Keratinocyte (primary cell): ENCODE measurements around the gene USH2A. TPM values are rescaled to one million over a fixed set of nuclear protein-coding genes. Genes with fewer than 3 reads are reported as not detected.

Source experiments
- DNase-seq: peaks from one replicate; pipeline ENCODE4 v3.0.0-alpha.2; 2011; ENCODE audit warnings: low read depth, missing footprints, low spot score
- FAIRE-seq: peaks from 2 replicates; lab custom pipeline; 2011; peaks lifted over from hg19 to GRCh38; lab: Jason Lieb, UNC
- H2AFZ ChIP-seq: 2 replicates; pipeline ENCODE4 v1.6.0; 2012; ENCODE audit warnings: low read length, control low read depth, inconsistent platforms; ENCODE audit not compliant: control insufficient read depth
- H3K27ac ChIP-seq: 2 replicates; pipeline ENCODE4 v1.5.1; 2011; ENCODE audit warnings: low read length; ENCODE audit not compliant: control insufficient read depth, insufficient read depth
- H3K27me3 ChIP-seq: 3 replicates; pipeline ENCODE4 v1.6.0; 2011; ENCODE audit warnings: low read length; ENCODE audit not compliant: control insufficient read depth, insufficient read depth; ENCODE audit errors: extremely low read depth
- H3K36me3 ChIP-seq, 2 experiments: 2 replicates in 1 of 2; 3 replicates in 1 of 2; pipeline ENCODE4 v1.5.1; 2011; ENCODE audit warnings: low read length in 2 of 2, mild to moderate bottlenecking in 1 of 2; ENCODE audit not compliant: control insufficient read depth in 2 of 2, insufficient read depth in 2 of 2; ENCODE audit errors: extremely low read depth in 1 of 2
- H3K4me1 ChIP-seq: 3 replicates; pipeline ENCODE4 v1.5.1; 2011; ENCODE audit warnings: low read length; ENCODE audit not compliant: control insufficient read depth, insufficient read depth; ENCODE audit errors: extremely low read depth
- H3K4me2 ChIP-seq: 3 replicates; pipeline ENCODE4 v1.6.0; 2011; ENCODE audit warnings: low read depth, low read length; ENCODE audit not compliant: control insufficient read depth, insufficient read depth; ENCODE audit errors: extremely low read depth
- H3K4me3 ChIP-seq, 3 experiments: fragments of 200-600 bp in 1 of 3; sonication (generic) in 1 of 3; 2 replicates in 2 of 3; 3 replicates in 1 of 3; pipeline ENCODE4 v1.5.1; 2011 to 2016; ENCODE audit warnings: low read length in 3 of 3, mild to moderate bottlenecking in 3 of 3, control low read depth in 2 of 3, inconsistent platforms in 1 of 3, low read depth in 1 of 3, mixed read lengths in 1 of 3, mixed run types in 1 of 3, moderate library complexity in 1 of 3; ENCODE audit not compliant: control insufficient read depth in 2 of 3, insufficient read depth in 2 of 3; ENCODE audit errors: extremely low read depth in 1 of 3
- H3K79me2 ChIP-seq: 2 replicates; pipeline ENCODE4 v1.6.0; 2012; ENCODE audit warnings: low read length; ENCODE audit not compliant: control insufficient read depth, insufficient read depth
- H3K9ac ChIP-seq: 3 replicates; pipeline ENCODE4 v1.6.0; 2011; ENCODE audit warnings: low read length; ENCODE audit not compliant: control insufficient read depth, insufficient read depth; ENCODE audit errors: extremely low read depth
- H3K9me1 ChIP-seq: 3 replicates; pipeline ENCODE4 v1.6.0; 2011; ENCODE audit warnings: low read length; ENCODE audit not compliant: control insufficient read depth, insufficient read depth; ENCODE audit errors: extremely low read depth
- H3K9me3 ChIP-seq: 2 replicates; pipeline ENCODE4 v1.5.1; 2012; ENCODE audit warnings: low read depth, low read length; ENCODE audit not compliant: control insufficient read depth
- H4K20me1 ChIP-seq: 3 replicates; pipeline ENCODE4 v1.6.0; 2011; ENCODE audit warnings: low read length; ENCODE audit not compliant: control insufficient read depth, insufficient read depth; ENCODE audit errors: extremely low read depth
- EZH2 ChIP-seq: IDR thresholded peaks from one replicate; pipeline ENCODE4 v1.6.1; 2012; ENCODE audit warnings: inconsistent platforms, mild to moderate bottlenecking, low read length, moderate library complexity
- dilution Hi-C: fragments of 300-500 bp; cut with MboI; formaldehyde crosslinking; loops from one replicate; pipeline ENCODE4 v1.7.0; 2020; ENCODE audit warnings: low sequenced_read_pairs; ENCODE audit not compliant: extremely low pct_ligation_motif_present
- polyA plus RNA-seq, 5 experiments: library from polyadenylated mRNA; depleted of rRNA in 3 of 5; stranded (reverse) in 3 of 5; stranded (forward) in 1 of 5; unstranded in 1 of 5; fragments of >200 nt; gene quantifications; 1 replicate in 1 of 5; 2 replicates in 3 of 5; 3 replicates in 1 of 5; pipeline versions ENCODE4 v1.2.1 to v1.2.3, GENCODE V29; 2011 to 2012; ENCODE audit warnings: missing spikeins in 2 of 5, low read depth in 1 of 5, low replicate concordance in 1 of 5
- TF ChIP-seq, protein P1 (sequence below), 3 experiments: IDR thresholded peaks in 1 of 3; conservative IDR thresholded peaks in 1 of 3; optimal IDR thresholded peaks in 1 of 3; 2 replicates in 2 of 3; 3 replicates in 1 of 3; pipeline versions ENCODE3 to v1.5.1; 2011; ENCODE audit warnings: low read length in 3 of 3, mild to moderate bottlenecking in 3 of 3, moderate library complexity in 2 of 3, control low read depth in 1 of 3, inconsistent platforms in 1 of 3; ENCODE audit not compliant: insufficient read depth in 2 of 3; ENCODE audit errors: extremely low read depth in 1 of 3

The USH2A gene
- polyA plus RNA-seq, 1 donor (not counting 4 experiments of a cell fraction or from before 2014, with no cell fraction given) = not detected

DNA sequence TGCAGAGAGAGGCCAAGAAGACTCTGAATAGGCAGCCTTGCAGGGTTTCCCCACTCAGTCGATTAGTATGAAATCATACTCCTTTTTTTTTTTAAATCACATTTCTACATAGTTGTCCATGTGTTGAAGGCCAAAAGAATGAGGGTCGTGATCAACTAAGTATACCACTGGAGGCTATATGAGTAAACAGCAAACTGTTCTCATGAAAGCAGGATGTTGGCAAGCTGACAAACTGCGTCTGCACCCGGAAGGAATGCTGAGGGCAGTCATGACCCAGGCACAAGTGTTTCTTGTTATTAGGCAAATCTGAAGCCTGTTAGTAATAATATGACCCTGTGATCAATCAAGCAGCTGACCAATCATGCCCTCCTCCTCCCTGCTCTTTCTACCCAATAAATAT lies 213.2 kb downstream of the USH2A start:
- DNase-seq = no peak
- H3K27me3 ChIP-seq = no peaks in the 10 kb centered on the region
- no peak overlapping the region for H2AFZ ChIP-seq
- H3K27ac ChIP-seq = no peak overlapping the region
- H3K79me2 ChIP-seq = no peaks in the 10 kb centered on the region
- TF ChIP-seq, protein P1, sequence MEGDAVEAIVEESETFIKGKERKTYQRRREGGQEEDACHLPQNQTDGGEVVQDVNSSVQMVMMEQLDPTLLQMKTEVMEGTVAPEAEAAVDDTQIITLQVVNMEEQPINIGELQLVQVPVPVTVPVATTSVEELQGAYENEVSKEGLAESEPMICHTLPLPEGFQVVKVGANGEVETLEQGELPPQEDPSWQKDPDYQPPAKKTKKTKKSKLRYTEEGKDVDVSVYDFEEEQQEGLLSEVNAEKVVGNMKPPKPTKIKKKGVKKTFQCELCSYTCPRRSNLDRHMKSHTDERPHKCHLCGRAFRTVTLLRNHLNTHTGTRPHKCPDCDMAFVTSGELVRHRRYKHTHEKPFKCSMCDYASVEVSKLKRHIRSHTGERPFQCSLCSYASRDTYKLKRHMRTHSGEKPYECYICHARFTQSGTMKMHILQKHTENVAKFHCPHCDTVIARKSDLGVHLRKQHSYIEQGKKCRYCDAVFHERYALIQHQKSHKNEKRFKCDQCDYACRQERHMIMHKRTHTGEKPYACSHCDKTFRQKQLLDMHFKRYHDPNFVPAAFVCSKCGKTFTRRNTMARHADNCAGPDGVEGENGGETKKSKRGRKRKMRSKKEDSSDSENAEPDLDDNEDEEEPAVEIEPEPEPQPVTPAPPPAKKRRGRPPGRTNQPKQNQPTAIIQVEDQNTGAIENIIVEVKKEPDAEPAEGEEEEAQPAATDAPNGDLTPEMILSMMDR (optimal IDR thresholded peaks at IDR 0.05 in 1 of 3, IDR thresholded peaks at IDR 0.05 in 1 of 3, conservative IDR thresholded peaks at IDR 0.05 in 1 of 3; ENCODE audit: extremely low read depth in 1 of 3, insufficient read depth in 2 of 3, low read length in 3 of 3) = no peak
- no peak for TF ChIP-seq EZH2
- no peaks in the 10 kb centered on the region for H3K4me1 ChIP-seq
- H3K4me3 ChIP-seq = no peak overlapping the region
- dilution Hi-C loops = no loop called here
- H3K4me2 ChIP-seq = no peak overlapping the region
- no peaks in the 10 kb centered on the region for H4K20me1 ChIP-seq
- no peak for FAIRE-seq
- no peak overlapping the region for H3K9ac ChIP-seq
- H3K36me3 ChIP-seq = no peaks in the 10 kb centered on the region
- no peaks in the 10 kb centered on the region for H3K9me1 ChIP-seq
- H3K9me3 ChIP-seq = no peaks in the 10 kb centered on the region

- H3K9me3 ChIP-seq = no peaks in the 10 kb centered on the region
- FAIRE-seq (no peak), DNase-seq (no peak)
- H3K27ac ChIP-seq = no peak overlapping the region
- H3K27me3 ChIP-seq = no peaks in the 10 kb centered on the region
- no peaks in the 10 kb centered on the region for H3K9me1 ChIP-seq
- H4K20me1 ChIP-seq = no peaks in the 10 kb centered on the region
- H3K36me3 ChIP-seq = no peaks in the 10 kb centered on the region
- no peak overlapping the region for H2AFZ ChIP-seq
- H3K9ac ChIP-seq = no peak overlapping the region
- H3K4me3 ChIP-seq = no peak overlapping the region
- no peak for TF ChIP-seq EZH2
- TF ChIP-seq, protein P1 (optimal IDR thresholded peaks at IDR 0.05 in 1 of 3, IDR thresholded peaks at IDR 0.05 in 1 of 3, conservative IDR thresholded peaks at IDR 0.05 in 1 of 3; ENCODE audit: extremely low read depth in 1 of 3, insufficient read depth in 2 of 3, low read length in 3 of 3) = no peak
- no peaks in the 10 kb centered on the region for H3K4me1 ChIP-seq
- no peaks in the 10 kb centered on the region for H3K79me2 ChIP-seq
- no peak overlapping the region for H3K4me2 ChIP-seq
- dilution Hi-C loops = no loop called here
Observed at GRCh38 chr1:216209125-216209524, 214.1 kb downstream of the USH2A start.
